ENCODE data around the gene SPATA19. TPM values are rescaled to one million over a fixed set of nuclear protein-coding genes. Genes with fewer than 3 reads are reported as not detected.

Gene SPATA19
- total RNA-seq, 6 experiments from 2014 or later = not detected

GRCh38 chr11:133793271-133794035 lies 51.9 kb downstream of the SPATA19 start:
- no peak for TF ChIP-seq CTCF (IDR thresholded peaks at IDR 0.05)
- no peak for DNase-seq
- peaks cover 72% of the 10 kb centered on the region for H3K9me3 Mint-ChIP-seq
- no peak overlapping the region for H3K4me3 Mint-ChIP-seq
- peaks cover 3% of the 10 kb centered on the region; the same call in 1 of the 2 replicates for H3K27me3 Mint-ChIP-seq (ENCODE audit: insufficient read depth)
- H3K36me3 Mint-ChIP-seq (ENCODE audit: low read depth) = peaks cover 24% of the 10 kb centered on the region
- H3K27ac Mint-ChIP-seq = no peak overlapping the region
- H3K4me1 Mint-ChIP-seq (ENCODE audit: low read depth) = no peaks in the 10 kb centered on the region

- no peak for DNase-seq
- Mint-ChIP-seq H3K4me3 (no peak overlapping the region), H3K27me3 (ENCODE audit: insufficient read depth) (peaks cover 3% of the 10 kb centered on the region; the same call in 1 of the 2 replicates), H3K9me3 (peaks cover 66% of the 10 kb centered on the region), H3K4me1 (ENCODE audit: low read depth) (no peaks in the 10 kb centered on the region), H3K36me3 (ENCODE audit: low read depth) (peaks cover 24% of the 10 kb centered on the region), H3K27ac (no peak overlapping the region)
- TF ChIP-seq CTCF (IDR thresholded peaks at IDR 0.05) = no peak
These were observed 54.3 kb downstream of the SPATA19 start for GRCh38 chr11:133790995-133791394.

Other genes starting within 250 kb of the SPATA19 start
- not detected for gene IGSF9B, start 111.5 kb upstream of the SPATA19 start, total RNA-seq (2021; fragmentation: NEBNext Ultra II Directional; extraction: Animal tissue kit (Norgen Biotek cat#: 25700))
- 10 to 100 TPM; 49.6 to 58.6 (median 55.2) TPM for gene JAM3, start 223.6 kb upstream of the SPATA19 start, total RNA-seq (2021; fragmentation: NEBNext Ultra II Directional; extraction: Animal tissue kit (Norgen Biotek cat#: 25700))